ENCODE data around the gene TXNIP. TPM values are rescaled to one million over a fixed set of nuclear protein-coding genes. Genes with fewer than 3 reads are reported as not detected.

Gene TXNIP
- total RNA-seq, 1 donor from 2014 or later = 157 TPM

GRCh38 chr1:145944532-145944931, 51.8 kb downstream of the TXNIP start:
- DNase-seq (ENCODE audit: low read depth) (no peak), FAIRE-seq (no peak)
- no peak overlapping the region for H3K4me3 ChIP-seq (ENCODE audit: insufficient read depth, low read depth, low read length)
- H3K4me3 Mint-ChIP-seq (ENCODE audit: unreplicated experiment) = no peak overlapping the region
- TF ChIP-seq EZH2 (IDR thresholded peaks at IDR 0.05; ENCODE audit: insufficient read depth, low read length) (no peak), CTCF (IDR thresholded peaks at IDR 0.05; ENCODE audit: insufficient read depth, low read depth, low read length) (no peak)
- no peaks in the 10 kb centered on the region for H3K27me3 Mint-ChIP-seq (ENCODE audit: low read depth, unreplicated experiment)
- H3K9me3 Mint-ChIP-seq (ENCODE audit: unreplicated experiment) = no peaks in the 10 kb centered on the region
- peaks cover 14% of the 10 kb centered on the region for H3K36me3 Mint-ChIP-seq (ENCODE audit: low read depth, unreplicated experiment)
- no peaks in the 10 kb centered on the region for H3K4me1 Mint-ChIP-seq (ENCODE audit: low read depth, unreplicated experiment)
- no peak overlapping the region for H3K27ac ChIP-seq (ENCODE audit: low read depth, low read length)
- H3K36me3 ChIP-seq (ENCODE audit: insufficient read depth, low read length) = peaks cover 14% of the 10 kb centered on the region
- H3K9ac ChIP-seq (ENCODE audit: low read length) = no peak overlapping the region
- H3K27me3 ChIP-seq (ENCODE audit: insufficient read depth, low read length) = no peaks in the 10 kb centered on the region
- peaks cover 29% of the 10 kb centered on the region for H3K79me2 ChIP-seq (ENCODE audit: insufficient read depth, low read length)
- H3K9me3 ChIP-seq (ENCODE audit: insufficient read depth, low read depth, low read length) = no peaks in the 10 kb centered on the region
- peaks cover 24% of the 10 kb centered on the region for H4K20me1 ChIP-seq (ENCODE audit: insufficient read depth, low read length)
- H3K4me2 ChIP-seq (ENCODE audit: low read length) = no peak overlapping the region
- H3K27ac Mint-ChIP-seq (ENCODE audit: unreplicated experiment) = no peak overlapping the region
- no peak overlapping the region for H2AFZ ChIP-seq (ENCODE audit: low read depth, low read length)
- H3K4me1 ChIP-seq (ENCODE audit: insufficient read depth, low read length) = no peaks in the 10 kb centered on the region

GRCh38 chr1:145942871-145943270, 53.5 kb downstream of the TXNIP start:
- peaks cover 14% of the 10 kb centered on the region for H3K79me2 ChIP-seq (ENCODE audit: insufficient read depth, low read length)
- H3K27me3 ChIP-seq (ENCODE audit: insufficient read depth, low read length) = no peaks in the 10 kb centered on the region
- H4K20me1 ChIP-seq (ENCODE audit: insufficient read depth, low read length) = peaks cover 9% of the 10 kb centered on the region
- H3K9ac ChIP-seq (ENCODE audit: low read length) = no peak overlapping the region
- H3K9me3 Mint-ChIP-seq (ENCODE audit: unreplicated experiment) = no peaks in the 10 kb centered on the region
- no peaks in the 10 kb centered on the region for H3K9me3 ChIP-seq (ENCODE audit: insufficient read depth, low read depth, low read length)
- H3K27ac ChIP-seq (ENCODE audit: low read depth, low read length) = no peak overlapping the region
- H3K4me1 ChIP-seq (ENCODE audit: insufficient read depth, low read length) = no peaks in the 10 kb centered on the region
- H3K4me2 ChIP-seq (ENCODE audit: low read length) = no peak overlapping the region
- no peak overlapping the region for H3K4me3 ChIP-seq (ENCODE audit: insufficient read depth, low read depth, low read length)
- FAIRE-seq = no peak
- no peaks in the 10 kb centered on the region for H3K27me3 Mint-ChIP-seq (ENCODE audit: low read depth, unreplicated experiment)
- H3K27ac Mint-ChIP-seq (ENCODE audit: unreplicated experiment) = no peak overlapping the region
- peaks cover 17% of the 10 kb centered on the region for H3K36me3 ChIP-seq (ENCODE audit: insufficient read depth, low read length)
- H2AFZ ChIP-seq (ENCODE audit: low read depth, low read length) = no peak overlapping the region
- no peak overlapping the region for H3K4me3 Mint-ChIP-seq (ENCODE audit: unreplicated experiment)
- no peaks in the 10 kb centered on the region for H3K4me1 Mint-ChIP-seq (ENCODE audit: low read depth, unreplicated experiment)
- peaks cover 14% of the 10 kb centered on the region for H3K36me3 Mint-ChIP-seq (ENCODE audit: low read depth, unreplicated experiment)
- TF ChIP-seq CTCF (IDR thresholded peaks at IDR 0.05; ENCODE audit: insufficient read depth, low read depth, low read length) = no peak
- no peak for TF ChIP-seq EZH2 (IDR thresholded peaks at IDR 0.05; ENCODE audit: insufficient read depth, low read length)
- DNase-seq (ENCODE audit: low read depth) = no peak

Other genes with a start within 250 kb of the TXNIP start
- 15.2 and 15.3 TPM in 2 replicates for gene RNF115, start 172.5 kb downstream of the TXNIP start, total RNA-seq
- 39.0 and 43.3 TPM in 2 replicates for gene POLR3C, start 172.4 kb downstream of the TXNIP start, total RNA-seq
- 2.6 and 3.3 TPM in 2 replicates for gene NUDT17, start 150.9 kb downstream of the TXNIP start, total RNA-seq
- 42.6 and 49.9 TPM in 2 replicates for gene PIAS3, start 137.5 kb downstream of the TXNIP start, total RNA-seq
- gene ANKRD35, start 110.7 kb downstream of the TXNIP start, total RNA-seq = 0.07 and 0.16 TPM in 2 replicates
- 0.65 and 1.0 TPM in 2 replicates for gene ITGA10, start 86.5 kb downstream of the TXNIP start, total RNA-seq
- 19.9 and 20.7 TPM in 2 replicates for gene PEX11B, start 77.9 kb downstream of the TXNIP start, total RNA-seq
- 157 and 177 TPM in 2 replicates for gene RBM8A, start 69.1 kb downstream of the TXNIP start, total RNA-seq
- gene LIX1L, start 38.6 kb downstream of the TXNIP start, total RNA-seq = 35.4 and 37.2 TPM in 2 replicates
- 5.8 and 6.3 TPM in 2 replicates for gene ANKRD34A, start 32.0 kb downstream of the TXNIP start, total RNA-seq
- gene POLR3GL, start 31.9 kb downstream of the TXNIP start, total RNA-seq = 19.2 and 20.5 TPM in 2 replicates
- gene HJV, start 25.2 kb upstream of the TXNIP start, total RNA-seq = not detected in 2 replicates
- gene NBPF10, start 148.2 kb upstream of the TXNIP start, total RNA-seq = 3.3 and 3.4 TPM in 2 replicates
- 42.2 and 46.5 TPM in 2 replicates for gene NOTCH2NLA, start 232.4 kb upstream of the TXNIP start, total RNA-seq

Data from astrocyte (in vitro differentiated cells and primary cell).